Mucosa of gallbladder (tissue), 1 donor: ENCODE results near the gene RAP2B. TPM values are rescaled to one million over a fixed set of nuclear protein-coding genes. Genes with fewer than 3 reads are reported as not detected.

Source experiments
- DNase-seq: peaks from one replicate; pipeline ENCODE4 v3.0.0-alpha.2; 2020; ENCODE audit warnings: low spot score
- total RNA-seq: library from RNA; stranded (reverse); gene quantifications from one replicate; pipeline ENCODE4 v1.2.1, GENCODE V29; 2021
- donor health status: DM: no; HTN: no; CAD: no.

The RAP2B gene
- total RNA-seq, 1 donor from 2014 or later = 14.5 TPM

DNA sequence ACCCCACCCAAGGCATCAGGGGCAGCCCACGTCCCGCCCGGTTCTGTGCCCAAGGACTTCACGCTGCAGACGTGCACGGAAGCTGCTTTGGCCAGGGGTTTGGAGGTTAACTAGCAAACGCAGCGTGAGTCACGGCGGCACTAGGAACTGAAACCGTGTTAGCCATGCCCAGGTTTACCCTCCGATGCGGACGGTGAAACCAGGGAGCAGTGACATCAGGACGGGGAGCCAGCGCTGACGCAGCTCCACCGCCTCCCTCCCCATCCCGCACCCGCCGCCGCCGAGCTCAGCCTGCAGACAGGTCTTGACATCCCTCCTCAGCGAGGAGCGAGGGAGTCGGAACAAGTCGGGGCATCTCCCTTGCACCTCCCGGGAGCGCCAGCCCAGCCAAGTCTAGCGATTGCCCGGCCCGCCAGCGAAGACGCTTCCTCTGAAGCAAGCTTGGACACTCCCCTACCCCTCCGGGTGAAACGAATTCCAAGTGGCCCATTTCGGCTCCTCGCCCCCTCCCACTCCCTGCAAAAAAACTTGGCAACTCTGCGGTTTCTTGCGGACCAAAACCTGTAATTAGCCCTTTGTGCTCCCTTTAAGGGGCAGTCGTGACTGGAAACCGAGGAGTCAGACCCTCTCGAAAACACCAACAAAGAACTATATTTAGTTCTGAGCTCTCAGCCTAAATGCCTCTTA is 1.4 kb upstream of the RAP2B start:
- peak; percentile 81 for DNase-seq

DNA sequence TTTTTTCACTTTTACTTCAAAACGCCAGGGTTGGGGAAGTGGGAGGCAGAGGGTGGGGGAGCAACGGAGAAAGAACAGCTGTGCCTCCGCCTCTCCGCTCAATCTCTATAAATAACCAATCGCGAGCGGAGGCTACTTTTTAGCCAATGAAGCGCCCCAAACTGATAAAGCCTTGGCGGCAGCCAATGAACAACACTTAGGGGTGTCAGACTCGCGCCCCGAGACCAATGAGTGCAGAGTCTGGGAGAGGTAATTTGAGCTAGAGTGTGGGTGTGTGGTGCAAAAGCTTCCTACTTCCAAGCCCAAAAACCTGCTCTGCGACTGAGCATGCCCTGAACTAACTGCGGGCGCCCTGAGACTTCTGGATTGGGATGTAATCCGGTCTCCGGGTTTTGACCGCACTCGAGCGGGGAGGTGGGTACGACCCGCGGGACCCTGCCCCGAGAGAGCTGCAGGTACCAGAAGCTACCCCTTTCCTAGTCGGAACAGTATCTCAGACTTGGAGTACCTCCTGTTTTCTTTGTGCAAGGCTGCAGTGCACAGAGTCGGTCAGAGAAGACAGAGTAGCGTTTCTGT is 800 bp upstream of the RAP2B start:
- peak; percentile 97 for DNase-seq

- DNase-seq = peak; percentile 26
These were observed 727 bp downstream of the RAP2B start for GRCh38 chr3:153162513-153163392.

- DNase-seq = no peak
These were observed 1.3 kb downstream of the RAP2B start for GRCh38 chr3:153163393-153163724.

- DNase-seq = no peak
These were observed 1.9 kb downstream of the RAP2B start for GRCh38 chr3:153163756-153164550.

GRCh38 chr3:153165261-153165681 is 3.2 kb downstream of the RAP2B start:
- DNase-seq = no peak

GRCh38 chr3:153166206-153166605 is 4.2 kb downstream of the RAP2B start:
- DNase-seq = no peak

- DNase-seq = no peak
These were observed 4.8 kb downstream of the RAP2B start for GRCh38 chr3:153166796-153167195.

- DNase-seq = no peak
These were observed 7.9 kb downstream of the RAP2B start for GRCh38 chr3:153169793-153170383.

DNA sequence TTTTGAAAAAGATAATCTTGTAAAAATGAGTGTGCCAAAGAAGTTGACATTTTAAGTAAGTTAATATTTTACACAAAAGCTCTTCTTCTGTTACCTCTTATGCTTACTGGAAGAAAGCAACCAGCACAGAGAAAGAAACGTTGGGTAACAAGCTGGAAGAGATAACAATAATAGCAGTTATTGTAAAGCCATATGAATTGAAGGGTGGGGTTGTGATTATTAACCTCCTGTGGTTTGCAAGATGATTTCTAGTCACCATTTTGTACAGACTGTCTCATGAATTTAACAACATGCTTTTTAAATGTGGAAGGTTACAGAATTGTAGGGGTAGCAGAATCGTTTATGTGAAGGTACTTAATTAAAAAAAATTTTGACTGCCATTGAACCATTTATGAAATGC is 9.2 kb downstream of the RAP2B start:
- DNase-seq = no peak

DNA sequence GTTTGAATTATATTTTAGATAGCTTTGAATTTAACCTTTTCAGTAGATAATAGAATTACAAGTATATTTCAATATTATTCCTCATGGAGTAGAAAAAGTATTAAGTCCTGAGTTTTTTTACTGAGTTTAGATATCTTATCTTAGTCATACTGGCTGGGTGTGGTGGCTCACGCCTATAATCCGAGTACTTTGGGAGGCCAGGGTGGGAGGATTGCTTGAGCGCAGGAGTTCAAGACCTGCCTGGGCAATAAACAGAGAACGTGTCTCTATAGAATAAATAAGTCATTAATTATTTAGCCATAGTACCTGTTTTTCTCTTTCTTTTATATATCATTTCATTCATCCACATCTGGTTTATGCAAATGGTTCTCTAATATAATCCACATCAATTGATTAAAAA is 9.9 kb downstream of the RAP2B start:
- DNase-seq = no peak

- no peak for DNase-seq
These were observed 11.1 kb downstream of the RAP2B start for GRCh38 chr3:153172796-153173757.

DNA sequence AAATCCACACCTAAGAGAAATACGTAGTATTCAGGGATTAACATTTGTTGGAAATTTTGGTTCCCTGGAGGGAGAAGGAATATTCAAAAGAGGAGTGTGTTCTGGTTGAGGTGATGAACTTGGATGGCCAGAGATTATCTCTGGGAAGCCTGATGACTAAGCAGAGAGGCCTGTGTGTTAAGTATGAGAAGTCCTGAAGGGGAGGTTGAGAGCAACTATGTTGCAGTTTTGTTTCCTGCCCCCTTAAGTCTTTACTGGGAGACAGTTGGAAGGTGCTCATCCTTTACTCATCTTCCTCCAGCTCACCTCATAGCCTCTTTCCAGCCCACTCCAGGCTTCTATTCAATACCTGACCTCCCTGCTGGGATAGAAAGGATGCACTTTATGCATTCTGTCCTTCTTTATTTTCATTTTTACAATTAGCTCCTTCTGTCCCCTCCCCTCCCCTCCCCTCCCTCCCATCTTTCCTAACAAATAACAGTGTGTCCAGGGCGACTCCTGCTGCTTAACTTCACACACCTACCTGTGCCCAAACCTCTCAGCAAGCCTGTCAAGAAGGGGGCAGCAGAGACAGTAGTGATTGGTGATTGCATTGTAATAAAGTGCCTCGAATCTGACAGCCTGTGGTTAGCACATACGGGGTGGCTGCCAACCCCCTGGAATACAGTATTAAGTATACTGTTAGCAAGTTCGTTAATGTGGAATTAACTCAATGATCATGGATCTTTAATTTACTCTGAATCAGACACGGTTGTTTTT is 11.9 kb downstream of the RAP2B start:
- no peak for DNase-seq

DNA sequence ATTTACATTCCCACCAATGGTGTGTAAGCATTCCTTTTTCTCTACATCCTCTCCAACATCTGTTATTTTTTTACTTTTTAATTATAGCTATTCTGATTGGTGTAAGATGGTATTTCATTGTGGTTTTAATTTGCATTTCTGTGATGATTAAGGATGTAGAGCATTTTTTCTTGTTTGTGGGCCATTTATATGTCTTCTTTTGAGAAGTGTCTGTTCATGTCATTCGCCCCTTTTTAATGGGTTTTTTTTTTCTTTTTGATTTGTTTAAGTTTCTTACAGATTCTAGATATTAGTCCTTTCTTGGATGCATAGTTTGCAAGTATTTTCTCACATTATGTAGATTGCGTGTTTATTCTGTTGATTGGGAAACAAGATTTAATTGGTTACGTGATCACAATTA is 14.2 kb downstream of the RAP2B start:
- no peak for DNase-seq

DNA sequence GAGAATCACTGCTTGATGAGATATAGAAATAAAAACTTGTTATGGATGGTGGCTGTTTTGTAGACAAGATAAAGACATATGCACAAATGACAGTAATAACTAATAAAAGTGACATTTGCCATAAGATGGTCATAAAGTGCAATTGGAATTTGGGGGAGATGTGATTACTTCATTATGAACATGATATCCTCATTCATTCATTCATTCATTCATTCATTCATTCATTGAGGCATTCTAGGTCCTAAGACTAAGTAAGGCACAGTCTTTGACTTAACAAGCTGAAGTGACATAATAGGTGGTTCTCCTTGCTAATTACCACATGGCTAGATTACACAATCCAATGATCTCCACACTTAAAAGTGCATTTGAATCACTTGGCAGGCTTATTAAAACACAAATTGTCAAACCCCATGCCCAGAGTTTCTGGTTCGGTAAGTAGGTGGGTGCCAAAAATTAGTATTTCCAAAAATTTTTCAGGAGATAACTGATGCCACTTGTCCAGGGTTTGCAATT is 18.9 kb downstream of the RAP2B start:
- DNase-seq = no peak

DNA sequence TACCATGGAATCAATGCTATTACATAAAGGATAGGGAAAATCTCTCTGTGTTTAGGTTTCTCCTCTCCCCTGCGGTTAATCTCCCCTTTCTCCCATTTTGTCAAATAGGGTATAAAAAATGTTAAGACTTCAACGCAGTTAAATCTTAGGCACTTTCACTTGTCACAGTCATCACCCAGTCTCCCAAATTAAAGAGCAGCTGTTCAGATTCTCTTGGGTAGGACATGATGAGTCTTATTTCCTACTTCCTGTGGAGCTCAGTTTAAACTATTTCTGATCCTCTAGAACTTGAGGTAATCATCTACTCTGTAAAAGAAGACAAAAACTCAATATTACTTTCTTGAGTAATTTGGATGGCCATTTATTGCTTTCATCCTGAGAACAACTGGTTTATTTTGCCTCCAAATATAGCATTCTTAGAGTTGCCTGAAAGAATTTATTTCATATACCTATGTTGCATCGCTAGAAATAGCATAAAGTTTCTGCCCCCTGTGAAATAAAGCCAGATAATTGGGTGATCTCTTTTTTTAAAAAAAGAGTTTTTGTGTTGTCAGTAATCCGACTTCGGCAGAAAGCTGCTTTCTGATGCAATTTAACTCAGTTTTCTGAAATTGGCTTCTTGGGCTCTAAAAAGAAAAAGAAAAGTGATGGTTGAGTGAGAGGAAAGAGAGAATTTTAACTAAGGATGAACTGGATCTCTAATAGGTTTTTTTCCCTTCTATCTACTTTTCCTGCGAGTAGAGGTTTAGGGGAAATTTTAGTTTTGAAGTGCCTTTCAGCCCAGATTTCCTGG is 20.7 kb downstream of the RAP2B start:
- DNase-seq = no peak

DNA sequence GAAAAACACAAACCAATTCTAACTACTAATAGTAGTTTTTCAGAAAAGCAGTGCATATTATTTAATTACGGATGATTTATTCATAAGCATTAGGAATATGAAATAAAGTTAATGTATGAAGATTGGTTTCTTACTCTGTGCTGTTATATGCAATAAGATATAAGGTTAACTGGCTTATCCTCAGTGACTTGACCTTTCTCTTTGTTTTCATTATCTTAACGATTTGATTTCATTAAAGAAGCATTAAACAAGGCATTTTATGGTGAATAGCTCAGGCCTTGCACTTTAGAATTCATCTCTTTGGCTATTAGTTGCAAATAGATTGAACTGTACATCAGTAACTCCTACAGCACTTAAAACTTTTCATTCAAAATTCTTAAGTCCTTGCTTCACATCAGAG is 28.9 kb downstream of the RAP2B start:
- no peak for DNase-seq

- DNase-seq = no peak
These were observed 30.3 kb downstream of the RAP2B start for GRCh38 chr3:153192327-153192726.
